D721Med (cell line): ENCODE results near the gene MUC4.

Source experiments
- DNase-seq: peaks from one replicate; pipeline ENCODE4 v3.0.0; 2011; ENCODE audit warnings: low spot score; ENCODE audit not compliant: insufficient read length
- FAIRE-seq: peaks from 2 replicates; lab custom pipeline; 2011; peaks lifted over from hg19 to GRCh38; lab: Jason Lieb, UNC
- TF ChIP-seq, protein P1 (sequence below): IDR thresholded peaks from 2 replicates; pipeline ENCODE4 v1.5.1; 2012; ENCODE audit warnings: mild to moderate bottlenecking, control low read depth; ENCODE audit not compliant: insufficient read depth; ENCODE audit errors: missing control alignments

The MUC4 gene

GRCh38 chr3:195767792-195768191, 43.9 kb downstream of the MUC4 start:
- no peak for FAIRE-seq
- TF ChIP-seq, protein P1, sequence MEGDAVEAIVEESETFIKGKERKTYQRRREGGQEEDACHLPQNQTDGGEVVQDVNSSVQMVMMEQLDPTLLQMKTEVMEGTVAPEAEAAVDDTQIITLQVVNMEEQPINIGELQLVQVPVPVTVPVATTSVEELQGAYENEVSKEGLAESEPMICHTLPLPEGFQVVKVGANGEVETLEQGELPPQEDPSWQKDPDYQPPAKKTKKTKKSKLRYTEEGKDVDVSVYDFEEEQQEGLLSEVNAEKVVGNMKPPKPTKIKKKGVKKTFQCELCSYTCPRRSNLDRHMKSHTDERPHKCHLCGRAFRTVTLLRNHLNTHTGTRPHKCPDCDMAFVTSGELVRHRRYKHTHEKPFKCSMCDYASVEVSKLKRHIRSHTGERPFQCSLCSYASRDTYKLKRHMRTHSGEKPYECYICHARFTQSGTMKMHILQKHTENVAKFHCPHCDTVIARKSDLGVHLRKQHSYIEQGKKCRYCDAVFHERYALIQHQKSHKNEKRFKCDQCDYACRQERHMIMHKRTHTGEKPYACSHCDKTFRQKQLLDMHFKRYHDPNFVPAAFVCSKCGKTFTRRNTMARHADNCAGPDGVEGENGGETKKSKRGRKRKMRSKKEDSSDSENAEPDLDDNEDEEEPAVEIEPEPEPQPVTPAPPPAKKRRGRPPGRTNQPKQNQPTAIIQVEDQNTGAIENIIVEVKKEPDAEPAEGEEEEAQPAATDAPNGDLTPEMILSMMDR: no peak
- DNase-seq: peak; percentile 10

- TF ChIP-seq, protein P1: no peak
- FAIRE-seq (no peak), DNase-seq (no peak)
Measured at GRCh38 chr3:195766671-195767070, 45.1 kb downstream of the MUC4 start.

- DNase-seq (peak; percentile 20), FAIRE-seq (no peak)
- TF ChIP-seq, protein P1: no peak
Measured at GRCh38 chr3:195764961-195765706, 46.6 kb downstream of the MUC4 start.

GRCh38 chr3:195763843-195764825, 47.6 kb downstream of the MUC4 start:
- no peak for FAIRE-seq
- TF ChIP-seq, protein P1: no peak

GRCh38 chr3:195763076-195763830, 48.5 kb downstream of the MUC4 start:
- TF ChIP-seq, protein P1: no peak
- DNase-seq: peak; percentile 13
- no peak for FAIRE-seq

More at GRCh38 chr3:195763843-195764825, 47.6 kb downstream of the MUC4 start:
- DNase-seq: peak; percentile 12

GRCh38 chr3:195762611-195763010, 49.1 kb downstream of the MUC4 start:
- FAIRE-seq: no peak
- TF ChIP-seq, protein P1: no peak
- peak; percentile 11 for DNase-seq
